SK-N-SH treated with all-trans-retinoic acid at 6 μM for 48 hours (cell line): Measurements from ENCODE around the gene DHPS.

Experiments used
- ARNTL ChIP-seq: fragments of 450-650 bp; formaldehyde crosslinking; IDR thresholded peaks from 2 replicates; pipeline ENCODE4 v1.5.0; 2020; ENCODE audit warnings: low read depth, mild to moderate bottlenecking, moderate library complexity, borderline replicate concordance
- CSDC2 ChIP-seq: fragments of 250-450 bp; sonication (Bioruptor Pico); IDR thresholded peaks from 2 replicates; pipeline ENCODE4 v1.5.0; 2020; ENCODE audit warnings: mild to moderate bottlenecking, moderate library complexity
- ISL1 ChIP-seq: fragments of 250-450 bp; sonication (Bioruptor Pico); IDR thresholded peaks from 2 replicates; pipeline ENCODE4 v2.1.2; 2022; ENCODE audit warnings: mild to moderate bottlenecking, moderate library complexity
- OSR1 ChIP-seq: fragments of 250-450 bp; sonication (Bioruptor Pico); IDR thresholded peaks from 2 replicates; pipeline ENCODE4 v1.8.0; 2022; ENCODE audit warnings: moderate library complexity, mild to moderate bottlenecking, inconsistent platforms
- RARB ChIP-seq: fragments of 250-450 bp; sonication (Bioruptor Pico); IDR thresholded peaks from 2 replicates; pipeline ENCODE4 v1.8.0; 2021; ENCODE audit warnings: mild to moderate bottlenecking, moderate library complexity
- TCF4 ChIP-seq: fragments of 250-450 bp; sonication (Bioruptor Pico); IDR thresholded peaks from 2 replicates; pipeline ENCODE4 v1.8.0; 2021; ENCODE audit warnings: mild to moderate bottlenecking, moderate library complexity, borderline replicate concordance
- TOX ChIP-seq: fragments of 250-450 bp; sonication (Bioruptor Pico); IDR thresholded peaks from 2 replicates; pipeline ENCODE4 v1.8.0; 2021; ENCODE audit warnings: mild to moderate bottlenecking, moderate library complexity, borderline replicate concordance
- ZC3H10 ChIP-seq: fragments of 250-450 bp; sonication (Bioruptor Pico); IDR thresholded peaks from 2 replicates; pipeline ENCODE4 v1.5.1; 2021; ENCODE audit warnings: mild to moderate bottlenecking, moderate library complexity
- ZFP3 ChIP-seq: fragments of 250-450 bp; sonication (Bioruptor Pico); IDR thresholded peaks from 2 replicates; pipeline ENCODE4 v1.5.0; 2020; ENCODE audit warnings: mild to moderate bottlenecking, moderate library complexity
- ZNF70 ChIP-seq: fragments of 450-650 bp; formaldehyde crosslinking; IDR thresholded peaks from 2 replicates; pipeline ENCODE4 v1.5.0; 2020; ENCODE audit warnings: mild to moderate bottlenecking, moderate library complexity
- TF ChIP-seq, protein P1 (sequence below): fragments of 250-450 bp; sonication (Bioruptor Pico); IDR thresholded peaks from 2 replicates; pipeline ENCODE4 v1.8.0; 2021; ENCODE audit warnings: low read depth, mild to moderate bottlenecking, moderate library complexity, borderline replicate concordance
- TF ChIP-seq, protein P2 (sequence below): fragments of 250-450 bp; sonication (Bioruptor Pico); IDR thresholded peaks from 2 replicates; pipeline ENCODE4 v1.8.0; 2020; ENCODE audit warnings: mild to moderate bottlenecking, moderate library complexity, borderline replicate concordance
- TF ChIP-seq, protein P3 (sequence below): fragments of 250-450 bp; sonication (Bioruptor Pico); IDR thresholded peaks from 2 replicates; pipeline ENCODE4 v1.5.1; 2020; ENCODE audit warnings: low read depth, mild to moderate bottlenecking, moderate library complexity
- TF ChIP-seq, protein P4 (sequence below): fragments of 250-450 bp; sonication (Bioruptor Pico); IDR thresholded peaks from 2 replicates; pipeline ENCODE4 v1.5.1; 2021; ENCODE audit warnings: mild to moderate bottlenecking, moderate library complexity

- TF ChIP-seq, protein P1, sequence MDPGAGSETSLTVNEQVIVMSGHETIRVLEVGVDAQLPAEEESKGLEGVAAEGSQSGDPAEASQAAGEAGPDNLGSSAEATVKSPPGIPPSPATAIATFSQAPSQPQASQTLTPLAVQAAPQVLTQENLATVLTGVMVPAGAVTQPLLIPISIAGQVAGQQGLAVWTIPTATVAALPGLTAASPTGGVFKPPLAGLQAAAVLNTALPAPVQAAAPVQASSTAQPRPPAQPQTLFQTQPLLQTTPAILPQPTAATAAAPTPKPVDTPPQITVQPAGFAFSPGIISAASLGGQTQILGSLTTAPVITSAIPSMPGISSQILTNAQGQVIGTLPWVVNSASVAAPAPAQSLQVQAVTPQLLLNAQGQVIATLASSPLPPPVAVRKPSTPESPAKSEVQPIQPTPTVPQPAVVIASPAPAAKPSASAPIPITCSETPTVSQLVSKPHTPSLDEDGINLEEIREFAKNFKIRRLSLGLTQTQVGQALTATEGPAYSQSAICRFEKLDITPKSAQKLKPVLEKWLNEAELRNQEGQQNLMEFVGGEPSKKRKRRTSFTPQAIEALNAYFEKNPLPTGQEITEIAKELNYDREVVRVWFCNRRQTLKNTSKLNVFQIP (CRISPR knock-in tag) = no peak
- TF ChIP-seq ISL1 (CRISPR knock-in tag) (no peak), CSDC2 (no peak), TCF4 (CRISPR knock-in tag) (no peak), ZFP3 (no peak), ZNF70 (CRISPR knock-in tag) (no peak), RARB (CRISPR knock-in tag) (no peak), TOX (no peak), ZC3H10 (CRISPR knock-in tag) (no peak), ARNTL (no peak), OSR1 (CRISPR knock-in tag) (no peak)
- TF ChIP-seq, protein P2, sequence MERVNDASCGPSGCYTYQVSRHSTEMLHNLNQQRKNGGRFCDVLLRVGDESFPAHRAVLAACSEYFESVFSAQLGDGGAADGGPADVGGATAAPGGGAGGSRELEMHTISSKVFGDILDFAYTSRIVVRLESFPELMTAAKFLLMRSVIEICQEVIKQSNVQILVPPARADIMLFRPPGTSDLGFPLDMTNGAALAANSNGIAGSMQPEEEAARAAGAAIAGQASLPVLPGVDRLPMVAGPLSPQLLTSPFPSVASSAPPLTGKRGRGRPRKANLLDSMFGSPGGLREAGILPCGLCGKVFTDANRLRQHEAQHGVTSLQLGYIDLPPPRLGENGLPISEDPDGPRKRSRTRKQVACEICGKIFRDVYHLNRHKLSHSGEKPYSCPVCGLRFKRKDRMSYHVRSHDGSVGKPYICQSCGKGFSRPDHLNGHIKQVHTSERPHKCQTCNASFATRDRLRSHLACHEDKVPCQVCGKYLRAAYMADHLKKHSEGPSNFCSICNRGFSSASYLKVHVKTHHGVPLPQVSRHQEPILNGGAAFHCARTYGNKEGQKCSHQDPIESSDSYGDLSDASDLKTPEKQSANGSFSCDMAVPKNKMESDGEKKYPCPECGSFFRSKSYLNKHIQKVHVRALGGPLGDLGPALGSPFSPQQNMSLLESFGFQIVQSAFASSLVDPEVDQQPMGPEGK (CRISPR knock-in tag) = no peak
- TF ChIP-seq, protein P3, sequence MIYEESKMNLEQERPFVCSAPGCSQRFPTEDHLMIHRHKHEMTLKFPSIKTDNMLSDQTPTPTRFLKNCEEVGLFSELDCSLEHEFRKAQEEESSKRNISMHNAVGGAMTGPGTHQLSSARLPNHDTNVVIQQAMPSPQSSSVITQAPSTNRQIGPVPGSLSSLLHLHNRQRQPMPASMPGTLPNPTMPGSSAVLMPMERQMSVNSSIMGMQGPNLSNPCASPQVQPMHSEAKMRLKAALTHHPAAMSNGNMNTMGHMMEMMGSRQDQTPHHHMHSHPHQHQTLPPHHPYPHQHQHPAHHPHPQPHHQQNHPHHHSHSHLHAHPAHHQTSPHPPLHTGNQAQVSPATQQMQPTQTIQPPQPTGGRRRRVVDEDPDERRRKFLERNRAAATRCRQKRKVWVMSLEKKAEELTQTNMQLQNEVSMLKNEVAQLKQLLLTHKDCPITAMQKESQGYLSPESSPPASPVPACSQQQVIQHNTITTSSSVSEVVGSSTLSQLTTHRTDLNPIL (CRISPR knock-in tag) = no peak
- TF ChIP-seq, protein P4, sequence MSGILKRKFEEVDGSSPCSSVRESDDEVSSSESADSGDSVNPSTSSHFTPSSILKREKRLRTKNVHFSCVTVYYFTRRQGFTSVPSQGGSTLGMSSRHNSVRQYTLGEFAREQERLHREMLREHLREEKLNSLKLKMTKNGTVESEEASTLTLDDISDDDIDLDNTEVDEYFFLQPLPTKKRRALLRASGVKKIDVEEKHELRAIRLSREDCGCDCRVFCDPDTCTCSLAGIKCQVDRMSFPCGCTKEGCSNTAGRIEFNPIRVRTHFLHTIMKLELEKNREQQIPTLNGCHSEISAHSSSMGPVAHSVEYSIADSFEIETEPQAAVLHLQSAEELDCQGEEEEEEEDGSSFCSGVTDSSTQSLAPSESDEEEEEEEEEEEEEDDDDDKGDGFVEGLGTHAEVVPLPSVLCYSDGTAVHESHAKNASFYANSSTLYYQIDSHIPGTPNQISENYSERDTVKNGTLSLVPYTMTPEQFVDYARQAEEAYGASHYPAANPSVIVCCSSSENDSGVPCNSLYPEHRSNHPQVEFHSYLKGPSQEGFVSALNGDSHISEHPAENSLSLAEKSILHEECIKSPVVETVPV (CRISPR knock-in tag) = no peak
Observed at GRCh38 chr19:12670159-12670928, 11.3 kb downstream of the DHPS start.
